PFSK-1 (cell line): ENCODE measurements around the gene MAN1C1.

ENCODE experiments used
- POLR2AphosphoS5 ChIP-seq: IDR thresholded peaks from 2 replicates; pipeline ENCODE4 v1.6.1; 2012; ENCODE audit warnings: low read depth, mild to moderate bottlenecking, control low read depth, low read length, moderate library complexity
- SIN3A ChIP-seq: IDR thresholded peaks from 2 replicates; pipeline ENCODE4 v1.6.1; 2012; ENCODE audit warnings: mild to moderate bottlenecking, low read length, moderate library complexity, borderline replicate concordance; ENCODE audit not compliant: insufficient read depth

DNA sequence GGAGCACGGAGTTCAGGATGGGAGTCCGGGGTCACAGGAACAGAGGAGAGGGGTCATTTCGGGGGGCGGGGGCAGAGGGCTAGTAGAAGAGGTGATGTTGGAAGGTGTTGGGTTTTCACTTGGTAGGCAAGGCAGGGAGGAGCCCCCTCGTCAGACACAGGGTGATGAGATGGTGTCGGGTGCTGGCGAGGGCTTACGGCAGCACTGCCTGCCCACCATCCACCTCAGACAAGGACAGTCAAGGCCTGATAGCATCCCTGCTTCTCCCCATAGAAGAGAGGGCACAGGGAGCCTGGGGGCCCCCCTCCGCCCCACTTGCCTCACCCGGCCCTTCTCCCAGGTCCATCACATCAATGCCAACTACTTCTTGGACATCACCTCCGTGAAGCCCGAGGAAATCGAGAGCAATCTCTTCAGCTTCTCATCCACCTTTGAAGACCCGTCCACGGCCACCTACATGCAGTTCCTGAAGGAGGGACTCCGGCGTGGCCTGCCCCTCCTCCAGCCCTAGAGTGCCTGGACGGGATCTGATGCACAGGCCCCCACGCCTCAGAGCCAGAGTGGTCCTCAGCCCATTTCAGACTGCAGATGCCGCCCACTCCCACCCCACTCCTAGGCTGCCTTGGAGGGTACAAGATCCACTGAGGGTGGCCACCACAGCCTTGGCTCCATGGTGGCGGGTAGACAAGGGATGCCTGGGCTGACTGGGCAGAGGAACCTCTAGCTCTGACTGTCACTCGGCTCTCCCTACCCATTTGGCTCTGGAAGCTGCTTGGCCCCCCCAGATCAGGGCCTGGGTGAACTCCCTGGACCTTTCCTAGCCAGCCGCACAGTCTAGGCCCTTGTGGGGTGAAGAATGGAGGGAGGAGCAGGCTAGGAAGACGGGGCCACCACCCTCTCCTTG is 198.9 kb downstream of the MAN1C1 start:
- TF ChIP-seq SIN3A (no peak), POLR2AphosphoS5 (no peak)
